NCI-H2196 (cell line): ENCODE data around the gene GSAP.
"Not testable (repeated sequence)": the region's sequence is repeated elsewhere in the genome, so short reads cannot be mapped to it uniquely, and the experiment has no call there.

Source experiments
- DNase-seq: peaks from one replicate; lab custom pipeline; 2025; ENCODE audit not compliant: unreplicated experiment; lab: John Stamatoyannopoulos, UW

Gene GSAP

GRCh38 chr7:77415823-77416620, at the start of gene GSAP:
Gene GSAP (minus strand): TSS chr7:77416349. CDS start chr7:77416321, 28 bp downstream.
- peak; percentile 58 for DNase-seq

GRCh38 chr7:77465256-77465655, 49.1 kb upstream of the GSAP start:
- DNase-seq = no peak

GRCh38 chr7:77464589-77464988, 48.4 kb upstream of the GSAP start:
- DNase-seq = no peak

GRCh38 chr7:77463632-77464031, 47.5 kb upstream of the GSAP start:
- DNase-seq = not testable (repeated sequence)

- no peak for DNase-seq
Measured at GRCh38 chr7:77461842-77462241, 45.7 kb upstream of the GSAP start.

- DNase-seq = no peak
Measured at GRCh38 chr7:77461246-77461645, 45.1 kb upstream of the GSAP start.

GRCh38 chr7:77460057-77460486, 43.9 kb upstream of the GSAP start:
- no peak for DNase-seq

- DNase-seq = no peak
Measured at GRCh38 chr7:77459311-77459726, 43.2 kb upstream of the GSAP start.

GRCh38 chr7:77458786-77459185, 42.6 kb upstream of the GSAP start:
- no peak for DNase-seq

- DNase-seq = no peak
Measured at GRCh38 chr7:77457779-77458178, 41.6 kb upstream of the GSAP start.

GRCh38 chr7:77456696-77457095, 40.5 kb upstream of the GSAP start:
- DNase-seq = no peak

- no peak for DNase-seq
Measured at GRCh38 chr7:77455321-77455720, 39.2 kb upstream of the GSAP start.

- no peak for DNase-seq
Measured at GRCh38 chr7:77454802-77455201, 38.7 kb upstream of the GSAP start.

GRCh38 chr7:77453531-77453930, 37.4 kb upstream of the GSAP start:
- DNase-seq = no peak

- not testable (repeated sequence) for DNase-seq
Measured at GRCh38 chr7:77451950-77452349, 35.8 kb upstream of the GSAP start.

GRCh38 chr7:77450613-77451012, 34.5 kb upstream of the GSAP start:
- no peak for DNase-seq

- DNase-seq = no peak
Measured at GRCh38 chr7:77450054-77450453, 33.9 kb upstream of the GSAP start.

GRCh38 chr7:77447616-77448015, 31.5 kb upstream of the GSAP start:
- DNase-seq = no peak

- DNase-seq = no peak
Measured at GRCh38 chr7:77444123-77444522, 28.0 kb upstream of the GSAP start.

- DNase-seq = no peak
Measured at GRCh38 chr7:77443042-77443441, 26.9 kb upstream of the GSAP start.

GRCh38 chr7:77442636-77443035, 26.5 kb upstream of the GSAP start:
- no peak for DNase-seq

- DNase-seq = no peak
Measured at GRCh38 chr7:77441046-77441445, 24.9 kb upstream of the GSAP start.

- no peak for DNase-seq
Measured at GRCh38 chr7:77439572-77439971, 23.4 kb upstream of the GSAP start.
